Small intestine (tissue), 7 donors: ENCODE results near the gene STPG2. TPM values are rescaled to one million over a fixed set of nuclear protein-coding genes. Genes with fewer than 3 reads are reported as not detected.

Experiments
- DNase-seq, 2 donors: peaks; one replicate each; pipeline versions ENCODE4 v3.0.0 to v3.0.0-alpha.2; 2013
- FAIRE-seq: peaks from 2 replicates; lab custom pipeline; 2012; peaks lifted over from hg19 to GRCh38; lab: Jason Lieb, UNC
- H3K27ac ChIP-seq, 3 donors: one replicate each; pipeline ENCODE4 v1.5.1; 2013; ENCODE audit warnings: low read length in 2 of 3, mild to moderate bottlenecking in 2 of 3, control low read depth in 1 of 3, inconsistent platforms in 1 of 3, low read depth in 1 of 3, moderate library complexity in 1 of 3
- H3K27me3 ChIP-seq, 3 donors: one replicate each; pipeline ENCODE4 v1.6.1; 2013; ENCODE audit warnings: low read length in 3 of 3, inconsistent platforms in 1 of 3; ENCODE audit not compliant: control insufficient read depth in 3 of 3, insufficient read depth in 3 of 3
- H3K36me3 ChIP-seq, 3 donors: one replicate each; pipeline ENCODE4 v1.6.1; 2013; ENCODE audit warnings: low read length in 3 of 3, inconsistent platforms in 1 of 3, low read depth in 1 of 3, mild to moderate bottlenecking in 1 of 3, moderate library complexity in 1 of 3; ENCODE audit not compliant: control insufficient read depth in 3 of 3, insufficient read depth in 2 of 3
- H3K4me1 ChIP-seq, 3 donors: one replicate each; pipeline ENCODE4 v1.6.1; 2013; ENCODE audit warnings: low read length in 2 of 3, inconsistent platforms in 1 of 3, low read depth in 1 of 3, mild to moderate bottlenecking in 1 of 3, moderate library complexity in 1 of 3; ENCODE audit not compliant: control insufficient read depth in 3 of 3, insufficient read depth in 2 of 3
- H3K4me3 ChIP-seq, 3 donors: one replicate each; pipeline ENCODE4 v1.5.1; 2013; ENCODE audit warnings: low read length in 3 of 3, control low read depth in 1 of 3, inconsistent platforms in 1 of 3, low read depth in 1 of 3, mild to moderate bottlenecking in 1 of 3, moderate library complexity in 1 of 3
- H3K9me3 ChIP-seq, 2 donors: one replicate each; pipeline ENCODE4 v1.6.1; 2013; ENCODE audit warnings: low read depth in 1 of 2, low read length in 1 of 2; ENCODE audit not compliant: control insufficient read depth in 2 of 2, insufficient read depth in 1 of 2
- WGBS, 3 donors: extraction: QIAGEN DNeasy Blood & Tissue Kit; methylation state at CpG; one replicate each; pipeline ENCODE4 v1.1.7; 2013; 5-methylcytosine and 5-hydroxymethylcytosine counted together
- polyA plus RNA-seq, 4 donors: library from polyadenylated mRNA; stranded (reverse) in 3 of 4; unstranded in 1 of 4; fragments of 200-250 nt in 3 of 4; fragments of 120-200 nt in 1 of 4; gene quantifications; one replicate each; pipeline versions ENCODE4 v1.2.1 to v1.2.3, GENCODE V29; 2013
- donor health status: healthy with polysubstance abuse.
- donor health status: control.
- donor health status: control.
- donor health status: Bipolar disorder and iron deficiency.
- donor health status: healthy.

STPG2 gene
- polyA plus RNA-seq, 4 donors: 0.01 to 0.40 TPM; not detected in 2

DNA sequence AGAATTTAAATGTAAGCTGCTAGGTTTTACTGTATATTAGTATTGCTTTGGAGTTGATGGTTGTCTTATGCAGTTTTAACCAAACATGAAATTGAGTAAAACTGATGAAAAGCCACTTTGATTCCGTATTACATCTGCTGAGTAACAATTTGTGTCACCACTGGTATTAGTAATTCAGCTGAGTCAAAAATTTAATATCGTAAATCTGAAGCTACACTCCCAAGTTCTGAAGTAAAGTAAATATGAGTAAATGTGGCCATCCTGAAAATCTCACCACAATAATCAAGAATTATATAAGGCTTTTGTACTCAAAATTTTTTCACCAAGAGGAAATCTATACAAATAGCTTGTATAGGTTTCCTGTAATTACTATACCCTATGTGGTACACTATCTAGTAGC is 142.3 kb downstream of the STPG2 start:
- FAIRE-seq (no peak), DNase-seq (no peak)
- H3K4me3 ChIP-seq: no peak overlapping the region
- no peaks in the 10 kb centered on the region for H3K36me3 ChIP-seq
- WGBS, 3 donors: 84 to 89% (median 85%) methylated on average over 2 of the region's 2 CpGs
- peaks cover 0 to under 1% of the 10 kb centered on the region in 2 donors for H3K9me3 ChIP-seq
- no peaks in the 10 kb centered on the region for H3K27me3 ChIP-seq
- H3K27ac ChIP-seq: no peak overlapping the region
- H3K4me1 ChIP-seq: no peaks in the 10 kb centered on the region

DNA sequence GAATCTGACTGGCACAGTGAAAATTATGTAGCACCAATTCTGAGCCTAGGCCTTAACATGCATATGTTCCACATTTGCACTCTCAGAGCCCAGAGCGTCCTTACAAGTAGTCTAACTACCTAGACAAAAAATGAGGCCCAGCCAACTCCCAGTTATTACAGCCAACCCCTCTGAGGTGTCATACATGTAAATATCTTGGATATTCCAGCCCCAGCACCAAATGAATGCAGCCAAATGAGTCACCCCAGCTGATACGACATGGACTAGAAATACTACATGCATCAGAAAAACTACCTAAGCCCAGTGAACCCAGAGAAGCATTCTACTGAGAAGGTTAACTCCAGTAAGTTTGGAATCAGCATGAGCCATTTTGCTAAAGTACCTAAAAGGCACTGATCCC is 145.1 kb downstream of the STPG2 start:
- Histone ChIP-seq H3K27ac (no peak overlapping the region), H3K4me3 (no peak overlapping the region), H3K9me3 (peaks cover 3 to 10% of the 10 kb centered on the region in 2 donors), H3K4me1 (no peaks in the 10 kb centered on the region), H3K36me3 (no peaks in the 10 kb centered on the region), H3K27me3 (no peaks in the 10 kb centered on the region)
- WGBS, 3 donors: 72 to 86% (median 78%) methylated on average over 2 of the region's 2 CpGs
- DNase-seq: no peak
- FAIRE-seq: no peak

DNA sequence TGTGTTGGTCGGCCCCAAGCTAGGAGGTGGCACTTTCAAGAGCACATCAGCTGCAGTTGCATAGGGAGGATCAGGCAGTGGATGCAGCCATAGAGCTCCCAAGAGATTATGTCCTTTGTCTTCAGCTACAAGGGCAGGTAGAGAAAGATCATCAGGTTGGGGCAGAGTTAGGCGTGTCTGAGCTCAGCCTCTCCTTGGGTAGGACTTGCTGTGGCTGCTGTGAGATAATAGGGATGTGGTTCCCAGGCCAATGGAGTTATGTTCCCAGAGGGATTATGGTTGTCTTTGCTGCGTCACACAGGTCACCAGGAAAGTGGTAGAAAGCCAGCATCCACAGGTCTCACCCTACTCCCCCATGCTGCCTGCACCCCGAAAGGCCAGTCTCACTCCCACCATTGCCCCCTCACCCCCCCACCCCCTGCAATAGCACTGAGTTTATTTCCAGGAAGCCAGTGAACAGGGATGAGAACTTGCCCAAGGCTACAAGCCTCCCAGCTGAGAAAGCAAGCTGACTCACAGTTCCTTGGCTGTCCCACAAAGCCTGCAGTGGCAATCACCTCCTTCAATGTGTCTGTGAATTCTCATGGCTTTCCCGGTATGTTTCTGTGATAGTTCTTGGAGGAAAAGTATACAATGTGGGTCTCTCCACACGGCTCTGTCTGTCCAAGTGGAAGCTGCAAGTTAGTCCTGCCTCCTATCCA is 148.4 kb downstream of the STPG2 start:
- no peak for FAIRE-seq
- Histone ChIP-seq H3K27me3 (no peaks in the 10 kb centered on the region), H3K9me3 (peaks cover 3 to 10% of the 10 kb centered on the region in 2 donors), H3K4me1 (no peaks in the 10 kb centered on the region), H3K27ac (no peak overlapping the region), H3K36me3 (no peaks in the 10 kb centered on the region), H3K4me3 (no peak overlapping the region)
- DNase-seq: no peak
- WGBS, 3 donors: 88 to 90% (median 88%) methylated on average over 6 of the region's 6 CpGs

DNA sequence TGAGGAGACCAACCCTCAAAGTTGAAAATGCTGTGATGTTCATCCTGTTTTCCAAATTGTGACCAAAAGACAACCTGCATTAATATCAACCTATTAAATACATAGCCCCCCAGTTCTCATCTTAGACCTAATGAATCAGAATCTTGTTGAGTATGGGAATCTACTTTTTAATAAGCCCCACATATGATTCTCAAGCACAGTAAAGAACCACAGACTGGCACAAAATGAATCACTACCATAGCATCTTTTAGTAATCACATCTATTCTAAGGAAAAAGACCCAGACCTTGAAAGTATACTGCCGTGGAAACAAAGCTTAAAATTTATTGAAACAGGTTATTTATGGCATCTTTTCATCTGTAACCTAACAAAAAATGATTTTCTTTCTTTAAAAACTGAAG is 152.9 kb downstream of the STPG2 start:
- no peak overlapping the region for H3K27ac ChIP-seq
- no peak overlapping the region for H3K4me3 ChIP-seq
- no peaks in the 10 kb centered on the region for H3K36me3 ChIP-seq
- H3K9me3 ChIP-seq: peaks cover 3 to 7% of the 10 kb centered on the region in 2 donors
- no peaks in the 10 kb centered on the region for H3K4me1 ChIP-seq
- FAIRE-seq (no peak), DNase-seq (no peak)
- 50 to 67% (median 66%) methylated on average over 1 of the region's 1 CpG for WGBS, 3 donors
- no peaks in the 10 kb centered on the region for H3K27me3 ChIP-seq

DNA sequence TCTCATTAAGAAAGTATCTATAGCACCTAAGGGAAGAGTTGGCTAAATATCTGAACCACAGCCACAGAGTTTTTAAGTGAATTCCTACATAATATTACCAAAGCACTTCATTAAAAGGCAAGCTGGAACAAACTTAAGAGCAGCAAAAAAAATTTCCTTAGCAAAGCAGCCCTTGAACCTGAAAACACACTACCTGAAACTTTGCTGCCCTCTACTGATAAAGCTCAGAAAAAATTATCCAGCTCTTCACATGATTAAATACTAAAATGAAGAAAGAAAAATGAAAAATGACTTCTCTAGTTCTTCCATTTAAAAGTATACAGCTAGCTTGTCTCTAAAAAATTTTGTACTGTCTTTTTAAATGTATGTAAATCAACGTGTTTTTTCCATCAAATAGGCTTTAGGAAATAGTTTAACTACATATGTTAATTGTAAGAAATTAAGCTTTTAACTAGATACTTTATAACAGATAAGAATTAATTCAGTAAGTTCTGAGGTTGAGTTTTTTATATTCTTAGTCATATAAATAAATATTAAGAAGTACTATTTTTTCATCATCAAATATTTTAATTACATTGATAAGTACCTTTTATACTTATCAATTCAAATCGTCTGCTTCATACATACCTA is 156.1 kb downstream of the STPG2 start:
- no peaks in the 10 kb centered on the region for H3K27me3 ChIP-seq
- DNase-seq (peak; percentile 8 to 33), FAIRE-seq (peak; percentile 44)
- no peaks in the 10 kb centered on the region for H3K9me3 ChIP-seq
- no peak overlapping the region for H3K27ac ChIP-seq
- no peak overlapping the region for H3K4me3 ChIP-seq
- H3K4me1 ChIP-seq: no peaks in the 10 kb centered on the region
- WGBS, 3 donors: 28 to 39% (median 29%) methylated on average over 2 of the region's 2 CpGs
- H3K36me3 ChIP-seq: no peaks in the 10 kb centered on the region

DNA sequence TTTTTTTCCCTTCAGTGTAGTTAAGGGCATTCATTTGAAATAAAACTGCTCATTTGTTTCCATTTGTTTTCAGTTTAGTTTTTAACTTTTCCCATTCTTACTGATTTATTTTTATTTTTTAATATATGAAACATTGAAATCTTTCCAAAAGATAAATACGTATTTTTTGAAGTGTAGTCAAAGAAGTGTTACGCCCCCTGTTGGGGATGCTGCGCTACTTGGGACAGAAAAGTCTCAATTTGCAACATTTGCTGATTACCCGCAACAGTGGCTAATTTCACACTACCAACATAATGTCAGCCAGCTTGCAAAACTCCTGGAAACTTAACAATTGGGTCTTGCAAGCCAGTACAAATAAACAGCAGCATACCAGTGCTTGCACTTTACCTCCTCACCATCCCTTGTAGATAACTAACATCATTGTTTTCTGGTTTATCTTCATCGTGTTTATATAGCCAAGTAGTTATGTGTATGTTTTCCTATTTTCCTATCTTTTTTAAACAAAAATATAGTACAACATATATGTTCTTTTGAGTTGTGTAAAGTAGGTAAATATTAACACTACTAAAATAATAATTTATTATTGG is 158.6 kb downstream of the STPG2 start:
- WGBS, 3 donors: 79 to 81% (median 79%) methylated on average over 5 of the region's 5 CpGs
- Histone ChIP-seq H3K4me3 (no peak overlapping the region), H3K4me1 (no peaks in the 10 kb centered on the region), H3K9me3 (no peaks in the 10 kb centered on the region), H3K27me3 (no peaks in the 10 kb centered on the region), H3K36me3 (no peaks in the 10 kb centered on the region), H3K27ac (no peak overlapping the region)
- DNase-seq (no peak), FAIRE-seq (peak; percentile 10)

DNA sequence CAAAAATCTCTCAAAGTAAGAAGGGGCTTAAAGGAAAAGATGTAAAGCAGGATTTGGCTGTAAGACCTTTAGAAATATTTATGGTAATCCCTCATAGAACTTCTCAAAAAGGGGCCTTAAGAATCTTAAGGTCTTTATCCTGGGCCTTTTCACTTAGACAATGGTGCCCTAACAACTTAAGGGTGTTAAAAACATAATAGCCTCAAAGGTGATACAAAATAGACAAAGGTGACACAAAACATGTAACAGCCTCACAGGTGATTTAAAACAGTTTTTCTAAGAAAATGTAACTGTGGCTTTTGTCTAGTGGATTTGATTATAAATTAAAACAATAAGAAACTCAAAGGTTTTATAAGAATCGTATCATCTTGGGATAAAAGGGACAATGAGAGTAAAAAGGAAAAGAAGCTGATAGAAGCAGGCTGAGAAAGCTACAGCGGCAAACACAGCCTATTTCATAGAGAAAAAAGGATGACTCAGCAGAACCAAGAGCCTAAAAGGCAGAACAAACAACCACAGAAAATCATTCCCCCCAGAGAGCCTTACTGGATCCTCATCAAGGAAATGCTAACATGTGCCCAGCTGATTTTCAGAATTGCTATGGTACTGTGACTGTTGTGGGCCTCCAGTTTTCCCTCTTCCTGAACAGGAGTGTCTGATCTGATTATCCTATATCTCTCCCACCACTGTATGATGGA is 164.3 kb downstream of the STPG2 start:
- no peak for DNase-seq
- Histone ChIP-seq H3K36me3 (no peaks in the 10 kb centered on the region), H3K4me1 (no peaks in the 10 kb centered on the region), H3K27me3 (no peaks in the 10 kb centered on the region), H3K4me3 (no peak overlapping the region), H3K9me3 (peaks cover 0 to 7% of the 10 kb centered on the region in 2 donors), H3K27ac (no peak overlapping the region)
- FAIRE-seq: no peak
- WGBS, 3 donors: 89 to 93% (median 92%) methylated on average over 2 of the region's 2 CpGs

DNA sequence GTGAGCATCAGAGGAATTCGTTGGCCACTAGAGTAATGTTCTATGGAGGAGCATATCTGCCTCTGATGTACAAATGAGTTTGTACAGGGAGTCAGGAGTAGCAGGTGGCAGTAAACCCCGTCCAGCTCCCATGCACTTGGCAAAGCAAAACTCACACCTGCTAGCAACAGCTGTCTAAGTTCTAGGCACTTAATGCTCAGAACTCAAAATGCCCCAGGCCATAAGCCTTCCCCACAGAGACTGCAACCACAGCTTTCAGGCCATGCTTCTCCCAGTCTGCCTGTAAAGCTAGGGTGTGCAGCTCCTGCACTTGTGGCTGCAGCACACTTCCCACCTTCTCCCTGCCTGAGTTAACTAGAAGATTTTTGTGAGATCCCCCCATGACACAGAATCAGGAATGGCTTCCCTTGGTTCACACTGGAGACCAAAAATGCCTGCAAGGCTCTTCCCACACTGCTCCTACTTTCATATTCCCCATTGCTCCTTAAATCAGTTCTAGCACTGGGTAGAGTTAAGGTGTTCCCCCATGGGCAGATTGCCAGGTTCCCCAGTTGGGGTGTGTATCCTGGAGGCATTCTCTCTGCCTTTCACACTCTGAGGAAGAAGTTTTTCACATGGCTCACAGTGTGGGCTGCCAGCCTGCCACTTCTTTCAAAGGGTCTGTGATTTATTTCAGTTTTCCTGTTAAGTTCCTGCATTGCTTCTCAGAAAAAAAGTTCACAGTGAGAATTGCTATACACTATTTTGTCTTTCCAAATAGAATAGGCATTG is 189.9 kb downstream of the STPG2 start:
- WGBS, 3 donors: 51 to 54% (median 54%) methylated on average over 2 of the region's 2 CpGs
- H3K9me3 ChIP-seq: peaks cover 0 to 13% of the 10 kb centered on the region in 2 donors
- FAIRE-seq (no peak), DNase-seq (no peak)
- no peaks in the 10 kb centered on the region for H3K4me1 ChIP-seq
- H3K27me3 ChIP-seq: no peaks in the 10 kb centered on the region
- no peak overlapping the region for H3K27ac ChIP-seq
- H3K4me3 ChIP-seq: no peak overlapping the region
- H3K36me3 ChIP-seq: no peaks in the 10 kb centered on the region
